IPS-18c (cell line): Measurements from ENCODE around the gene DOK6.

ENCODE experiments used
- H3K4me3 ChIP-seq: 2 replicates; pipeline ENCODE4 v1.7.0; 2013; ENCODE audit warnings: low read depth, mild to moderate bottlenecking, low read length, moderate library complexity; ENCODE audit not compliant: insufficient read depth
- H3K9me3 ChIP-seq: one replicate; pipeline ENCODE4 v1.6.1; 2013; ENCODE audit warnings: mild to moderate bottlenecking, low read length, moderate library complexity; ENCODE audit not compliant: control insufficient read depth, insufficient read depth

DOK6 gene

GRCh38 chr18:69727912-69728572, 327.4 kb downstream of the DOK6 start:
- no peaks in the 10 kb centered on the region for H3K9me3 ChIP-seq
- no peak overlapping the region for H3K4me3 ChIP-seq

- H3K9me3 ChIP-seq = no peaks in the 10 kb centered on the region
- H3K4me3 ChIP-seq = no peak overlapping the region
Observed at GRCh38 chr18:69730664-69731063, 330.0 kb downstream of the DOK6 start.

- Histone ChIP-seq H3K9me3 (no peaks in the 10 kb centered on the region), H3K4me3 (no peak overlapping the region)
Observed at GRCh38 chr18:69734536-69734935, 333.8 kb downstream of the DOK6 start.

GRCh38 chr18:69736730-69737129, 336.0 kb downstream of the DOK6 start:
- Histone ChIP-seq H3K9me3 (no peaks in the 10 kb centered on the region), H3K4me3 (no peak overlapping the region)

GRCh38 chr18:69737851-69738250, 337.2 kb downstream of the DOK6 start:
- Histone ChIP-seq H3K9me3 (no peaks in the 10 kb centered on the region), H3K4me3 (no peak overlapping the region)

GRCh38 chr18:69747388-69747787, 346.7 kb downstream of the DOK6 start:
- Histone ChIP-seq H3K4me3 (no peak overlapping the region), H3K9me3 (no peaks in the 10 kb centered on the region)

GRCh38 chr18:69752737-69753380, 352.2 kb downstream of the DOK6 start:
- no peak overlapping the region for H3K4me3 ChIP-seq
- no peaks in the 10 kb centered on the region for H3K9me3 ChIP-seq

GRCh38 chr18:69754108-69754507, 353.4 kb downstream of the DOK6 start:
- H3K9me3 ChIP-seq = no peaks in the 10 kb centered on the region
- H3K4me3 ChIP-seq = no peak overlapping the region

GRCh38 chr18:69755041-69755440, 354.4 kb downstream of the DOK6 start:
- Histone ChIP-seq H3K4me3 (no peak overlapping the region), H3K9me3 (no peaks in the 10 kb centered on the region)

GRCh38 chr18:69755856-69756496, 355.3 kb downstream of the DOK6 start:
- Histone ChIP-seq H3K4me3 (no peak overlapping the region), H3K9me3 (no peaks in the 10 kb centered on the region)

GRCh38 chr18:69757733-69758132, 357.0 kb downstream of the DOK6 start:
- no peaks in the 10 kb centered on the region for H3K9me3 ChIP-seq
- H3K4me3 ChIP-seq = 0 out of 2 replicates have a peak overlapping the region, but pooled peaks have one; percentile 17

GRCh38 chr18:69758458-69758857, 357.8 kb downstream of the DOK6 start:
- no peaks in the 10 kb centered on the region for H3K9me3 ChIP-seq

GRCh38 chr18:69759046-69759445, 358.4 kb downstream of the DOK6 start:
- no peaks in the 10 kb centered on the region for H3K9me3 ChIP-seq
- no peak overlapping the region for H3K4me3 ChIP-seq

More at GRCh38 chr18:69758458-69758857, 357.8 kb downstream of the DOK6 start:
- no peak overlapping the region for H3K4me3 ChIP-seq

GRCh38 chr18:69763002-69763401, 362.3 kb downstream of the DOK6 start:
- no peaks in the 10 kb centered on the region for H3K9me3 ChIP-seq

GRCh38 chr18:69763821-69764220, 363.1 kb downstream of the DOK6 start:
- no peaks in the 10 kb centered on the region for H3K9me3 ChIP-seq
- H3K4me3 ChIP-seq = no peak overlapping the region

More at GRCh38 chr18:69763002-69763401, 362.3 kb downstream of the DOK6 start:
- no peak overlapping the region for H3K4me3 ChIP-seq

- H3K4me3 ChIP-seq = no peak overlapping the region
Observed at GRCh38 chr18:69770238-69770637, 369.6 kb downstream of the DOK6 start.

GRCh38 chr18:69774831-69775230, 374.1 kb downstream of the DOK6 start:
- no peak overlapping the region for H3K4me3 ChIP-seq
- no peaks in the 10 kb centered on the region for H3K9me3 ChIP-seq

More at GRCh38 chr18:69770238-69770637, 369.6 kb downstream of the DOK6 start:
- H3K9me3 ChIP-seq = no peaks in the 10 kb centered on the region

- no peak overlapping the region for H3K4me3 ChIP-seq
Observed at GRCh38 chr18:69777248-69777647, 376.6 kb downstream of the DOK6 start.

More at GRCh38 chr18:69777248-69777647, 376.6 kb downstream of the DOK6 start:
- no peaks in the 10 kb centered on the region for H3K9me3 ChIP-seq
